ENCODE measurements around the gene MFGE8. TPM values are rescaled to one million over a fixed set of nuclear protein-coding genes. Genes with fewer than 3 reads are reported as not detected.

The MFGE8 gene
- total and polyA plus RNA-seq, 10 donors: 21.8 to 105 (median 66.0) TPM

DNA sequence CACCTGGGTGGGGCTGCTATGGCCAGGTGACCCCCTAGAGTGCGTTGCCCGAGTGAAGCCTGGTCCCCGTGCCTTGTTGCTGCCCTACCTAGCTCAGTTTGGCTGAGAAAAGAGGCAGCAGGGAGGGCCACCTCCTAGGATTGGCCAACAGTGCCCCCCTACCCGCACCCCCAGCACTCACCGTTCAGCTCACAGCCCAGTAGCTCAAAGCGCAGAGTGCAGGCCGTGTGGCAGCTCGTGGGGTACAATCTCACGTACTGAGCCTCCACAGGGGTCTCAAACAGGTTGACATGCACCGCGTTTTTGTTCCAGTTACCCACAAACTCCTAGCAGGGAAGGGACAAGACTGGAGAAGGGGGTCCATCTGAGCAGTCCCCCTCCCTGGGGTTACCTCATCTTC, 7.6 kb downstream of the MFGE8 start:
- DNase-seq: peak; percentile 61
- Histone ChIP-seq H3K36me3 (peaks cover 0 to 66% (median 0%) of the 10 kb centered on the region in 6 donors), H3K27ac (no peak overlapping the region), H3K9me3 (no peaks in the 10 kb centered on the region), H3K4me1 (peaks cover 0 to 15% (median 9%) of the 10 kb centered on the region in 6 donors), H3K27me3 (replicated peaks in 1 of 7) (no peaks in the 10 kb centered on the region), H3K4me3 (no peak overlapping the region)
- intact Hi-C loops (cut with DNase I; ENCODE audit: low total_unique reads): loop anchor here (10.0 kb wide), 2 partner anchors 109 to 269 kb away; no protein-coding TSS in a partner anchor
- no peak for TF ChIP-seq POLR2A (IDR thresholded peaks at IDR 0.05)
- TF ChIP-seq POLR2AphosphoS5 (IDR thresholded peaks at IDR 0.05): no peak
- TF ChIP-seq, protein P1, sequence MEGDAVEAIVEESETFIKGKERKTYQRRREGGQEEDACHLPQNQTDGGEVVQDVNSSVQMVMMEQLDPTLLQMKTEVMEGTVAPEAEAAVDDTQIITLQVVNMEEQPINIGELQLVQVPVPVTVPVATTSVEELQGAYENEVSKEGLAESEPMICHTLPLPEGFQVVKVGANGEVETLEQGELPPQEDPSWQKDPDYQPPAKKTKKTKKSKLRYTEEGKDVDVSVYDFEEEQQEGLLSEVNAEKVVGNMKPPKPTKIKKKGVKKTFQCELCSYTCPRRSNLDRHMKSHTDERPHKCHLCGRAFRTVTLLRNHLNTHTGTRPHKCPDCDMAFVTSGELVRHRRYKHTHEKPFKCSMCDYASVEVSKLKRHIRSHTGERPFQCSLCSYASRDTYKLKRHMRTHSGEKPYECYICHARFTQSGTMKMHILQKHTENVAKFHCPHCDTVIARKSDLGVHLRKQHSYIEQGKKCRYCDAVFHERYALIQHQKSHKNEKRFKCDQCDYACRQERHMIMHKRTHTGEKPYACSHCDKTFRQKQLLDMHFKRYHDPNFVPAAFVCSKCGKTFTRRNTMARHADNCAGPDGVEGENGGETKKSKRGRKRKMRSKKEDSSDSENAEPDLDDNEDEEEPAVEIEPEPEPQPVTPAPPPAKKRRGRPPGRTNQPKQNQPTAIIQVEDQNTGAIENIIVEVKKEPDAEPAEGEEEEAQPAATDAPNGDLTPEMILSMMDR (IDR thresholded peaks at IDR 0.05 in 8 of 11, conservative IDR thresholded peaks at IDR 0.05 in 3 of 11): no peak
- WGBS, 5 donors: 85 to 95% (median 91%) methylated on average over 8 to 11 of the region's 11 CpGs

DNA sequence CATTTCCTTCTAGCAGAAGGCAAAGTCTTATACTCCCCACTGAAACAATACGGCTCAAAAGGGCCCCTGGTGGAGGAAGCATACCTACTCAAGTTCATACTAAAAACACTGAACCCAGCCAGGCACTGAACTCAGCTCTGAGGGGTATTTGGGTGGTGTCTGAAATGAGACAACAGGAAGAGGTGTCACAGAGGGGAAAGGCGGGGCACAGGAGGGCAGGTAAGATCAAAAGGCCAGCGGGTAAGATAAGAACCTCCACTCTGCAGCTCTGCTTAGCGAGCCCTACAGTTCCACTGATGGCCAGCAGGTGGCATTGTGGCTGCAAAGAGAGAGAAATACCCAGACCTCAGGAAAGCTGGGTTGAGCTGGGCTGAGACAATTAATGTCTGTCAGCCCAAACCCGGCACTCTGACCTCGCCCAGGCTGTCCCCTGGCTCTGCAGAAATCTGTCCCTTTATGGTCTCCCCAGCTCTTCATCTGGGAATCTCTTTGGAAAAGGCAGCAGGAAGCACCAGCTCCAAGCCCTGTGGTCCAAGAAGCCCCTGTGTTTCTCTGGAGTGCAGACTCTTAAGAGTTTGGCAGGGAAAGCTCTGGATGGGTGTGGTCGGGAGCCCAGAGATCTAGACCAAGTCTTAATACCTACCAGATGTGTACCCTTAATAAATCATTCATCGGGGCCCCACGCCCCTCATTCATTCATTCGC, 8.4 kb downstream of the MFGE8 start:
- 36 to 44% (median 41%) methylated on average over 8 to 10 of the region's 10 CpGs for WGBS, 5 donors
- intact Hi-C loops (cut with DNase I; ENCODE audit: low total_unique reads): loop anchor here (10.0 kb wide), 2 partner anchors 110 to 270 kb away; no protein-coding TSS in a partner anchor
- TF ChIP-seq, protein P1 (IDR thresholded peaks at IDR 0.05 in 8 of 11, conservative IDR thresholded peaks at IDR 0.05 in 3 of 11): peak; percentile 94 to 98 (median 98)
- TF ChIP-seq POLR2AphosphoS5 (IDR thresholded peaks at IDR 0.05): no peak
- TF ChIP-seq POLR2A (IDR thresholded peaks at IDR 0.05): no peak
- no peaks in the 10 kb centered on the region for H3K9me3 ChIP-seq
- peaks cover 0 to 65% (median 0%) of the 10 kb centered on the region in 6 donors for H3K36me3 ChIP-seq
- peak overlapping the region in 4 of 8 donors; percentile 43 to 72 (median 56) for H3K27ac ChIP-seq
- H3K27me3 ChIP-seq (replicated peaks in 1 of 7): no peaks in the 10 kb centered on the region
- H3K4me3 ChIP-seq: no peak overlapping the region
- peaks cover 0 to 15% (median 9%) of the 10 kb centered on the region in 6 donors for H3K4me1 ChIP-seq
- peak; percentile 93 for DNase-seq

DNA sequence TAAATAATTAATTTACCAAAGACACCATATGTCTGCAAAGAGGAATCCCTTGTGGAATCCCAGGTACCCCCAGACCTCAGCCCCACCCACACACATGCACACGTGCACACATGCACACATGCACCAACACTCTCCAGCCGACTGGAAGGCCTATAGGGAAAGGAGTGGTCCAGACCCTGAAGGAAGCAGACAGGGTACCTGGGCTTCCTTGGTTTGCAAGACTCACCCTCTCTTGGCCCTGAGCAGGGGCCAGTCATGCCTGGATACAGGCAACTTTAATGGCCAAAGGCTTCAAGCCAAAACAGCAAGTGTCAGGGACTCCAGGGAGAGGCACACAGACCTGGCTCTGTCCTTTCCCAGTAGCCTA, 8.9 kb downstream of the MFGE8 start:
- intact Hi-C loops (cut with DNase I; ENCODE audit: low total_unique reads): loop anchor here (10.0 kb wide), 2 partner anchors 111 to 271 kb away; no protein-coding TSS in a partner anchor
- peaks cover 0 to 63% (median 0%) of the 10 kb centered on the region in 6 donors for H3K36me3 ChIP-seq
- no peaks in the 10 kb centered on the region for H3K27me3 ChIP-seq (replicated peaks in 1 of 7)
- H3K9me3 ChIP-seq: no peaks in the 10 kb centered on the region
- 70 to 95% (median 83%) methylated on average over 2 of the region's 2 CpGs for WGBS, 5 donors
- TF ChIP-seq, protein P1 (IDR thresholded peaks at IDR 0.05 in 8 of 11, conservative IDR thresholded peaks at IDR 0.05 in 3 of 11): no peak
- TF ChIP-seq POLR2AphosphoS5 (IDR thresholded peaks at IDR 0.05): no peak
- no peak for TF ChIP-seq POLR2A (IDR thresholded peaks at IDR 0.05)
- peak; percentile 65 for DNase-seq
- no peak overlapping the region for H3K4me3 ChIP-seq
- H3K27ac ChIP-seq: peak overlapping the region in 4 of 8 donors; percentile 43 to 72 (median 56)
- H3K4me1 ChIP-seq: peaks cover 0 to 15% (median 9%) of the 10 kb centered on the region in 6 donors

DNA sequence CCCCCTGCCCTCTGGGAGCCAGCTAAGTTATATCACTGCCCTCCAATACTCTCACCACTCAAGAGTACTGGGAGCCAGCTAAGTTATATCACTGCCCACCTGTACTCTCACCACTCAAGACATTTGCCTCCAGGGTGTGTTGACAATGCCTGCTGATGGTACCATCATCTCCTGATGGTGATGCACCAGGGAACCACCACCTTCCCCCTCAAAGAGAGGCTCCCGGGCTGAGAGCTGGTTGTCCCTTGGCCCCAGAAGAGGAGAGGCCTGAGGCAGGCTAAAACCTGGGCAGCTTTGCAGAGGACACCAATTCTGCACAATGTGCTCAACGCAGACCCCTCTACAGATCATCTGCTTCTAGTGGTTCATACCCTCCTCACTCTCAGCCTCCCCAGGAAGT, 10.3 kb downstream of the MFGE8 start:
- H3K27me3 ChIP-seq (replicated peaks in 1 of 7): no peaks in the 10 kb centered on the region
- peaks cover 0 to 17% (median 11%) of the 10 kb centered on the region in 6 donors for H3K4me1 ChIP-seq
- no peak overlapping the region for H3K27ac ChIP-seq
- TF ChIP-seq POLR2AphosphoS5 (IDR thresholded peaks at IDR 0.05) (no peak), POLR2A (IDR thresholded peaks at IDR 0.05) (no peak)
- TF ChIP-seq, protein P1 (IDR thresholded peaks at IDR 0.05 in 8 of 11, conservative IDR thresholded peaks at IDR 0.05 in 3 of 11): no peak
- intact Hi-C loops (cut with DNase I; ENCODE audit: low total_unique reads): loop anchor here (10.0 kb wide), 2 partner anchors 112 to 272 kb away; no protein-coding TSS in a partner anchor
- WGBS, 5 donors: 64 to 94% (median 89%) methylated on average over 2 of the region's 2 CpGs
- DNase-seq: peak; percentile 47
- H3K9me3 ChIP-seq: no peaks in the 10 kb centered on the region
- peaks cover 0 to 55% (median 0%) of the 10 kb centered on the region in 6 donors for H3K36me3 ChIP-seq
- no peak overlapping the region for H3K4me3 ChIP-seq
